ENCODE data around the gene TOMM20L. TPM values are rescaled to one million over a fixed set of nuclear protein-coding genes. Genes with fewer than 3 reads are reported as not detected.

TOMM20L gene
- total and polyA plus RNA-seq, 2 of the 8 experiments (the other 6 are each of a cell fraction or from before 2014, with no cell fraction given) = not detected

GRCh38 chr14:58398895-58399294 is 3.2 kb downstream of the TOMM20L start:
- no peak overlapping the region for H4K5ac ChIP-seq (ENCODE audit: insufficient read length, low read depth, low read length)
- no peak for TF ChIP-seq RAD21 (IDR thresholded peaks at IDR 0.05 in 1 of 2, conservative IDR thresholded peaks at IDR 0.05 in 1 of 2; ENCODE audit: low read depth in 2 of 2, low read length in 2 of 2)
- no peak for TF ChIP-seq CHD2 (IDR thresholded peaks at IDR 0.05; ENCODE audit: low read length)
- TF ChIP-seq CEBPB (IDR thresholded peaks at IDR 0.05; ENCODE audit: low read depth, low read length) = peak; percentile 83
- TF ChIP-seq SP4 (IDR thresholded peaks at IDR 0.05; ENCODE audit: low read length) = no peak
- TF ChIP-seq YY1 (IDR thresholded peaks at IDR 0.05; ENCODE audit: low read depth, low read length) = no peak
- no peak for TF ChIP-seq E2F6 (IDR thresholded peaks at IDR 0.05)
- no peak for TF ChIP-seq ZNF274 (IDR thresholded peaks at IDR 0.05; ENCODE audit: borderline replicate concordance, extremely low read depth, low read length)
- no peak overlapping the region for H2AFZ ChIP-seq (ENCODE audit: low read length)
- H2BK5ac ChIP-seq (ENCODE audit: low read depth, low read length) = no peak overlapping the region
- no peaks in the 10 kb centered on the region for H3K9me3 ChIP-seq (ENCODE audit: insufficient read depth in 2 of 2, low read depth in 1 of 2, low read length in 1 of 2)
- H3K27me3 ChIP-seq (replicated peaks in 1 of 4; ENCODE audit: control insufficient read depth in 3 of 4, extremely low read depth in 1 of 4, insufficient read depth in 3 of 4, low read length in 3 of 4) = peaks cover 0 to 9% (median 6%) of the 10 kb centered on the region in 4 experiments; a peak in 5 of 7 replicates
- ChIA-PET CTCF (ENCODE audit: partially characterized antibody) (interaction anchor here (1.3 kb wide), 1 partner anchor 27 kb away, joined by 6 read pairs; no protein-coding TSS in a partner anchor), POLR2A (ENCODE audit: partially characterized antibody) (interaction anchor here (0.9 kb wide), 1 partner anchor 11 kb away, joined by 3 read pairs; no protein-coding TSS in a partner anchor)
- H3K18ac ChIP-seq (ENCODE audit: extremely low read depth, low read length) = no peak overlapping the region
- no peak overlapping the region for H3K56ac ChIP-seq (replicated peaks; ENCODE audit: insufficient read length, low read depth, low read length)
- no peak overlapping the region for H3K4me3 ChIP-seq (ENCODE audit: extremely low read depth in 1 of 4, insufficient read depth in 2 of 4, low read depth in 3 of 4, low read length in 4 of 4)
- H3K36me3 ChIP-seq (ENCODE audit: control insufficient read depth in 2 of 4, insufficient read depth in 4 of 4, low read length in 3 of 4) = no peaks in the 10 kb centered on the region
- 74% methylated on average over 3 of the region's 3 CpGs; no CpG with 5 or more reads in 1 of the 2 experiments for WGBS, 2 experiments (ENCODE audit: extremely low coverage in 1 of 2, insufficient coverage in 1 of 2, insufficient read length in 1 of 2, insufficient replicate concordance in 2 of 2, low coverage in 1 of 2, low lambda C conversion rate in 2 of 2, missing lambda C conversion rate in 1 of 2)
- no peak overlapping the region for H2BK12ac ChIP-seq (ENCODE audit: low read depth, low read length)
- no peak overlapping the region for H3K14ac ChIP-seq (ENCODE audit: insufficient read length)
- no peak overlapping the region for H3K4me2 ChIP-seq (ENCODE audit: insufficient read depth in 1 of 2, low read depth in 2 of 2, low read length in 2 of 2)
- no peaks in the 10 kb centered on the region for H3K79me2 ChIP-seq (ENCODE audit: control insufficient read depth in 1 of 2, insufficient read depth in 2 of 2, low read length in 2 of 2)
- no peaks in the 10 kb centered on the region for H3K79me1 ChIP-seq (ENCODE audit: low read depth, low read length)
- DNase-seq (ENCODE audit: low read depth in 1 of 2, low spot score in 2 of 2) = no peak
- no peak for FAIRE-seq
- no peak overlapping the region for H4K91ac ChIP-seq (replicated peaks; ENCODE audit: insufficient read length, low read length)
- H2BK20ac ChIP-seq (ENCODE audit: low read length) = no peak overlapping the region
- no peak overlapping the region for H3K9ac ChIP-seq (replicated peaks in 1 of 4; ENCODE audit: extremely low read depth in 1 of 4, low read depth in 3 of 4, low read length in 3 of 4)
- no peak overlapping the region for H3K23ac ChIP-seq (ENCODE audit: insufficient read length)
- H3K27ac ChIP-seq (ENCODE audit: low read depth, low read length) = no peak overlapping the region
- no peak overlapping the region for H3K4ac ChIP-seq (replicated peaks; ENCODE audit: insufficient read length, low read depth, low read length)
- no peaks in the 10 kb centered on the region for H4K20me1 ChIP-seq (replicated peaks in 1 of 2; ENCODE audit: control insufficient read depth in 1 of 2, insufficient read depth in 2 of 2, low read length in 2 of 2)
- no peak overlapping the region for H2BK120ac ChIP-seq (replicated peaks; ENCODE audit: low read depth, low read length)
- H4K8ac ChIP-seq (ENCODE audit: extremely low read depth, insufficient read depth, low read length) = no peak overlapping the region
- no peak overlapping the region for H2BK15ac ChIP-seq (ENCODE audit: low read length)
- no peak overlapping the region for H2AK5ac ChIP-seq (ENCODE audit: low read depth, low read length)
- H3K23me2 ChIP-seq (ENCODE audit: low read depth, low read length) = peaks cover 7% of the 10 kb centered on the region; the same call in 1 of the 2 replicates
- peaks cover 4 to 14% (median 7%) of the 10 kb centered on the region in 4 experiments; a peak in 6 of 7 replicates for H3K4me1 ChIP-seq (replicated peaks in 1 of 4; ENCODE audit: control insufficient read depth in 3 of 4, insufficient read depth in 4 of 4, low read length in 3 of 4)
